Fibroblast of villous mesenchyme (primary cell): Measurements from ENCODE around the gene RUNX2. TPM values are rescaled to one million over a fixed set of nuclear protein-coding genes. Genes with fewer than 3 reads are reported as not detected.
"Not testable (repeated sequence)": the region's sequence is repeated elsewhere in the genome, so short reads cannot be mapped to it uniquely, and the experiment has no call there.

Experiments
- DNase-seq: peaks from one replicate; pipeline ENCODE4 v3.0.0-alpha.2; 2010; ENCODE audit warnings: low read depth
- H3K4me3 ChIP-seq: 2 replicates; pipeline ENCODE4 v1.5.1; 2011; ENCODE audit warnings: low read depth, mild to moderate bottlenecking, low read length
- CTCF ChIP-seq: IDR thresholded peaks from 2 replicates; pipeline ENCODE4 v1.5.1; 2012; ENCODE audit warnings: low read depth, mild to moderate bottlenecking, low read length; ENCODE audit not compliant: insufficient read depth
- total RNA-seq: library from RNA; depleted of rRNA; stranded (reverse); fragments of >200 nt; gene quantifications from 2 replicates; pipeline ENCODE4 v1.2.3, GENCODE V29; 2012

The RUNX2 gene
- total RNA-seq, 1 donor, result 8.6 TPM

GRCh38 chr6:45558858-45559257, 230.7 kb downstream of the RUNX2 start:
- TF ChIP-seq CTCF, result no peak
- no peak overlapping the region for H3K4me3 ChIP-seq
- no peak for DNase-seq

- H3K4me3 ChIP-seq, DNase-seq: not testable (repeated sequence)
These were observed 232.2 kb downstream of the RUNX2 start for GRCh38 chr6:45560321-45560820.

GRCh38 chr6:45562171-45562570, 234.0 kb downstream of the RUNX2 start:
- no peak for TF ChIP-seq CTCF
- no peak for DNase-seq
- no peak overlapping the region for H3K4me3 ChIP-seq

GRCh38 chr6:45563041-45563440, 234.9 kb downstream of the RUNX2 start:
- no peak overlapping the region for H3K4me3 ChIP-seq
- peak; percentile 36 for DNase-seq
- no peak for TF ChIP-seq CTCF

- DNase-seq, result no peak
- TF ChIP-seq CTCF, result no peak
- no peak overlapping the region for H3K4me3 ChIP-seq
These were observed 235.7 kb downstream of the RUNX2 start for GRCh38 chr6:45563844-45564243.

- H3K4me3 ChIP-seq, result no peak overlapping the region
- TF ChIP-seq CTCF, result no peak
- no peak for DNase-seq
These were observed 238.8 kb downstream of the RUNX2 start for GRCh38 chr6:45566882-45567281.

GRCh38 chr6:45567879-45568278, 239.7 kb downstream of the RUNX2 start:
- DNase-seq, result no peak

More at GRCh38 chr6:45567879-45568278, 239.7 kb downstream of the RUNX2 start:
- no peak for TF ChIP-seq CTCF
- H3K4me3 ChIP-seq, result no peak overlapping the region
